ENCODE results near the gene USP6.
"Not testable (repeated sequence)": the region's sequence is repeated elsewhere in the genome, so short reads cannot be mapped to it uniquely, and the experiment has no call there.

USP6 gene

GRCh38 chr17:5122586-5123342 is 6.9 kb downstream of the USP6 start:
- DNase-seq: no peak

GRCh38 chr17:5123343-5124124 is 7.7 kb downstream of the USP6 start:
- DNase-seq: no peak

- not testable (repeated sequence) for DNase-seq
Observed at GRCh38 chr17:5124125-5124760, 8.4 kb downstream of the USP6 start.

DNA sequence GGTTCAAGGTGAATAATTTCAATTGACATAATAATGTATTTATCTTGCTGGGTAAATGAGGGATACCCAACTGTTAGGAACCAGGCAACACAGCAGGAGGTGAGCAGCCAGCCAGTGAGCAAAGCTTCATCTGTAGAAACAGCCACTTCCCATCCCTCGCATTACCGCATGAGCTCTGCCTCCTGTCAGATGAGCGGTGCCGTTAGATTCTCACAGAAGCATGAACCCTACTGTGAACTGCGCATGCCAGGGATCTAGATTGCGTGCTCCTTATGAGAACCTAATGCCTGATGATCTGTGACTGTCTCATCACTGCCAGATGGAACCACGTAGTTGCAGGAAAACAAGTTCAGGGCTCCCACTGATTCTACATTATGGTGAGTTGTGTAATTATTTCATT is 9.1 kb downstream of the USP6 start:
- DNase-seq: not testable (repeated sequence)

- DNase-seq: no peak
Observed at GRCh38 chr17:5126719-5127488, 11.1 kb downstream of the USP6 start.

- DNase-seq: no peak
Observed at GRCh38 chr17:5127910-5128309, 12.1 kb downstream of the USP6 start.

- DNase-seq: not testable (repeated sequence)
Observed at GRCh38 chr17:5128387-5128786, 12.6 kb downstream of the USP6 start.

GRCh38 chr17:5128905-5129535 is 13.2 kb downstream of the USP6 start:
- no peak for DNase-seq

DNA sequence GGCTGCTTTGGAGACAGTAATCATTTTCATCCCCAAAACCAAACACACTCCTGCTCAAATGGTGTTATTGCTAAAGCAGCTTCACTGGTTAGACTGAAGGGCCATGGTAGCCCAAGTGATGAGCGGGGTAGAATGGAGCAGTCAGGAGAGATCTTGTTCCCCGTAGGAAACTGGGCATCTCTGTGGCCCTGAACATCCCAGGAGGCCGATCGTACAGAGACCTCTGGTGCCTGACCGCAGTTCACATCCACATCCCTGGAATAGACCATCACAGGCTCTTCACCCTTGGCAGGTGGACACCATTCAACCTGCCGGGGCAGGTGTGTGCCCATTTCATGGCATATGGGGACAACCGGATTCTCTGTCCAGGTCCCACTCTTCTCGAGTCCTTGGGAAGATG is 13.9 kb downstream of the USP6 start:
- DNase-seq: not testable (repeated sequence)

DNA sequence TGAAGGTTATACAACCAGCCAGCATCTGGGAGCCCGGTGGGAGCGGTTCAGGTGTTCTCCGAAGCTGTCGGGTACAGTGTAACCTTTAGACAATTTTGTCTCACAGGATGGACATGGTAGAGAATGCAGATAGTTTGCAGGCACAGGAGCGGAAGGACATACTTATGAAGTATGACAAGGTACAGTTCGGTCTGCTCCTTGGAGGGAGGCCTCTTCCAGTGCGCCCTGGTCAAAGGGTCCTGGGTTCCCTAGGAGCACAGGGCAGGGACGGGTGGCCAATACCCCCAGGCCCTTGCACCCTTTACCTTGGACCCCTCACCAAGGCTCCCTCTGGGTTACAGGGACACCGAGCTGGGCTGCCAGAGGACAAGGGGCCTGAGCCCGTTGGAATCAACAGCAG is 14.4 kb downstream of the USP6 start:
- not testable (repeated sequence) for DNase-seq

GRCh38 chr17:5130687-5131086 is 14.9 kb downstream of the USP6 start:
- not testable (repeated sequence) for DNase-seq

DNA sequence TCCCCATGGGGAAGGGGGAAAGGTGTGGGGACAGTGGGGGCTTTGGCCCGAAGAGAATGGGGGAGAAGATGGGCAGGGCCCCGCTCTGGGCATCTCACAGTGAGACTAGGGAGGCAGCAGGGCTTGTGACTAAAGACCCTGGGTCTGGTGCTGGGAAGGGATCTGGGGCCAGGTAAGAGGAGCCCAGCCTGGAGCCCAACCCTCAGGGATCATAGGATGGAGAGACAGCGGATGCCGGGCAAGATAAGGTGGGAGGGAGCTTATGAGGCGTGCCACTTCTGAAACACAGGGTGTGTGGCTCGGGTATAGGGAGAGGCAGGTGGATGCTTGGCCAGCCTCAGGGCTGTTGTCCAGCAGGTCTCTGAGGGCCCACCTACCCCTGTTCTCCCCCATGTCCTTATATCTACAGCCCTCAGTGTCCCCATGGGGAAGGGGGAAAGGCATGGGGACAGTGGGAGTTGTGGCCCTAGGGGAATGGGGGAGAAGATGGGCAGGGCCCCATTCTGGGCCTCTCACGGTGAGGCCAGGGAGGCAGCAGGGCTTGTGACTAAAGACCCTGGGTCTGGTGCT is 15.4 kb downstream of the USP6 start:
- no peak for DNase-seq

DNA sequence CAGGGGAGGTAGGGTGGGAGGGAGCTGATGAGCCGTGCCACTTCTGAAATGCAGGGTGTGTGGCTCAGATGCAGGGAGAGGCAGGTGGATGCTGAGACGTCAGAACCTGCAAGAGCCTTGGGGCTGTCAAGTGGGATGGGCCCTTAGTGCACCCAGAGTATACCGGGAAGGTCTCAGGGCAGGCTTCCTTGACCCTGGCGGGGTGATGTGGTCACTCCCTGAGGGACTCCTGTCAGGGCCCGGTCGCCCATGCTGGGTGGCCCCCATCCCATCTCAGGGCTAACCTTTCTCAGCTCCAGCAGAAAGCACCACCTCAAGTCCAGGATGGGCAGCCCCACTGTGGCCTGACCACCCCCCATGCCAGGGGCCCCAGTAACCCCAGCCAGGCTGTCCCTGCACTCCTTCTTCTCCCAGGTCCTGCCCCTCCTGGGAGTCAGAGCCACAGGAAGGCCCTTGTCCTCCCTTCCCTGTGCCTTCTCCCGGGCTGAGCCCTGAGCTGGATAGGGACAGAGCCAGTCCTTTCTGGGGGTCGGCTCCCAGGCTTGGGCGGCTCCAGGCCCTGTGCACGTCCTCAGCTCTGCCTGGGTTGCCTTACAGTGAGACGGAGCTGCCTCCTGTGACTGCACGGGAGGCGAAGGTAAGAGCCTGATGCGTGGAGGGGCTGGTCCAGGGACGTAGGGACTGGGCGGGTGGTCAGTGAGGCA is 16.1 kb downstream of the USP6 start:
- not testable (repeated sequence) for DNase-seq

DNA sequence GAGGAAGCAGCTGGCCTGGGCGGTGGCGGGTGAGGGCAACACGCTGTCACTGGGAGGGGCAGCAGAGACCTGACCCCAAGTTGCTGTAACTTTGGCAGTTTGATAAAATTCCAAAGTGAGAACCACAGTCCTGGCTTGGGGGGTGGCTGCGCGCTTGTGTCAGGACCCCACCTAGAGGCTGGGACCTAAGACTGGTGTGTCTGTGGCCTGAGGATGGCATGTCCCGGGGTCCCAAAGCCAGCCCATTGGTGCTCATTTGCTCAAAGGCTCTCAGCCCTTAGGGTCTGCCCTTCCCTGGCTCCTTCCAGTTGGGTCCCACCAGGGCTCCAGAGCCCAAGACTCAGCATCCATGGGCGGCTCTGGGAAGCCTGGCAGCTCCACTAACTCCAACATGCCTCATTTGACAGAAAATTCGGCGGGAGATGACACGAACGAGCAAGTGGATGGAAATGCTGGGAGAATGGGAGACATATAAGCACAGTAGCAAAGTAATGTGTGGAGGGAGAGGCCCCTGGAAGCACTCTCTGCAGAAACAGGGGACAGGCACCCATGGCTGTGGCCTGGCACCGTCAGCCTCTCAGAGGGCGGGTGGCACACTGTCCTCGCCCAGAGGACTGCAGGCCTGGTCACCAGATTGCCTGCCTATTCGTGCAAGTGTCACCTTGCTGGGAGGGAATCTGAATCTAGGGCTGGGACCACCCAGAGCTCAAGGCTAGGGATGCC is 16.8 kb downstream of the USP6 start:
- DNase-seq: not testable (repeated sequence)

- DNase-seq: no peak
Observed at GRCh38 chr17:5133311-5133710, 17.5 kb downstream of the USP6 start.

DNA sequence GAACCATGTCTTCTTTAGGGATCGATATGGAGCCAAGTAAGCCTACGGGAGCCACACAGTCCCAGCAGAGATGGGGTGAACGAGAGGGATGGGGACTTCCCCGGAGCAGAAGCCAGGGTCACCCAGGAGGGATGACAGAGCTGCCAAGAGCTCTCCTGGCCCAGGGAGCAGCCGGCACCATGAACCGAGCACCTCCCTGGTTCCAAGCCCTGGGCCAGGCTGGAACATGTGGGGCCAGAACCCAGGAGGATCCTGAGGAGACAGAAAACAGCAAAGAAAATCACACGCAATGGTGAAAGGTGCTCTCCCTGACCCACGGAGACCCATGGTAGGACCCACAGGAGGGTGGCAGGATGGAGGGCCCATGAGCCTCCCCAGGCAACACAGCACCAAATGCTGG is 18.1 kb downstream of the USP6 start:
- not testable (repeated sequence) for DNase-seq

GRCh38 chr17:5134571-5134970 is 18.7 kb downstream of the USP6 start:
- DNase-seq: not testable (repeated sequence)

- not testable (repeated sequence) for DNase-seq
Observed at GRCh38 chr17:5135131-5135712, 19.4 kb downstream of the USP6 start.

- no peak for DNase-seq
Observed at GRCh38 chr17:5135726-5136579, 20.1 kb downstream of the USP6 start.

Data from cortex of kidney (tissue), 1 donor.